ENCODE measurements around the gene ATP10B.

Gene ATP10B

GRCh38 chr5:160525471-160526261, 326.3 kb downstream of the ATP10B start:
- H3K4me3 ChIP-seq (ENCODE audit: low read depth, low read length) = no peak overlapping the region
- no peak for DNase-seq (ENCODE audit: low read depth)
- in situ Hi-C loops (cut with HindIII; ENCODE audit: low sequenced_read_pairs) = no loop called here
- no peak for TF ChIP-seq CTCF (IDR thresholded peaks at IDR 0.05; ENCODE audit: low read depth, low read length, missing control alignments)

- no peak for DNase-seq (ENCODE audit: low read depth)
- H3K4me3 ChIP-seq (ENCODE audit: low read depth, low read length) = no peak overlapping the region
- in situ Hi-C loops (cut with HindIII; ENCODE audit: low sequenced_read_pairs) = no loop called here
- no peak for TF ChIP-seq CTCF (IDR thresholded peaks at IDR 0.05; ENCODE audit: low read depth, low read length, missing control alignments)
Observed at GRCh38 chr5:160524827-160525226, 327.2 kb downstream of the ATP10B start.

GRCh38 chr5:160523502-160524163, 328.4 kb downstream of the ATP10B start:
- no peak for DNase-seq (ENCODE audit: low read depth)
- no peak for TF ChIP-seq CTCF (IDR thresholded peaks at IDR 0.05; ENCODE audit: low read depth, low read length, missing control alignments)
- in situ Hi-C loops (cut with HindIII; ENCODE audit: low sequenced_read_pairs) = no loop called here
- no peak overlapping the region for H3K4me3 ChIP-seq (ENCODE audit: low read depth, low read length)

DNA sequence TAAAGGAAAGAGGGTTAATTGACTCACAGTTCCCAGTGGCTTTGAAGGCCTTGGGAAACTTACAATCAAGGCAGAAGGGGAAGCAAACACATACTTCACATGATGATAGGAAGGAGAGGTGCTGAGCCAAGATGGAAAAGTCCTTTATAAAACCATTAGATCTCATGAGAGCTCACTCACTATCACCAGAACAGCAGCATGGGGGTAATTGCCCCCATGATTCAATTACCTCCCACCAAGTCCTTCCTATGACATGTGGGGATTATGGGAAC, 330.7 kb downstream of the ATP10B start:
- no peak overlapping the region for H3K4me3 ChIP-seq (ENCODE audit: low read depth, low read length)
- in situ Hi-C loops (cut with HindIII; ENCODE audit: low sequenced_read_pairs) = no loop called here
- no peak for DNase-seq (ENCODE audit: low read depth)
- TF ChIP-seq CTCF (IDR thresholded peaks at IDR 0.05; ENCODE audit: low read depth, low read length, missing control alignments) = no peak

- TF ChIP-seq CTCF (IDR thresholded peaks at IDR 0.05; ENCODE audit: low read depth, low read length, missing control alignments) = no peak
- no peak for DNase-seq (ENCODE audit: low read depth)
- in situ Hi-C loops (cut with HindIII; ENCODE audit: low sequenced_read_pairs) = no loop called here
- H3K4me3 ChIP-seq (ENCODE audit: low read depth, low read length) = no peak overlapping the region
Observed at GRCh38 chr5:160520609-160521391, 331.2 kb downstream of the ATP10B start.

DNA sequence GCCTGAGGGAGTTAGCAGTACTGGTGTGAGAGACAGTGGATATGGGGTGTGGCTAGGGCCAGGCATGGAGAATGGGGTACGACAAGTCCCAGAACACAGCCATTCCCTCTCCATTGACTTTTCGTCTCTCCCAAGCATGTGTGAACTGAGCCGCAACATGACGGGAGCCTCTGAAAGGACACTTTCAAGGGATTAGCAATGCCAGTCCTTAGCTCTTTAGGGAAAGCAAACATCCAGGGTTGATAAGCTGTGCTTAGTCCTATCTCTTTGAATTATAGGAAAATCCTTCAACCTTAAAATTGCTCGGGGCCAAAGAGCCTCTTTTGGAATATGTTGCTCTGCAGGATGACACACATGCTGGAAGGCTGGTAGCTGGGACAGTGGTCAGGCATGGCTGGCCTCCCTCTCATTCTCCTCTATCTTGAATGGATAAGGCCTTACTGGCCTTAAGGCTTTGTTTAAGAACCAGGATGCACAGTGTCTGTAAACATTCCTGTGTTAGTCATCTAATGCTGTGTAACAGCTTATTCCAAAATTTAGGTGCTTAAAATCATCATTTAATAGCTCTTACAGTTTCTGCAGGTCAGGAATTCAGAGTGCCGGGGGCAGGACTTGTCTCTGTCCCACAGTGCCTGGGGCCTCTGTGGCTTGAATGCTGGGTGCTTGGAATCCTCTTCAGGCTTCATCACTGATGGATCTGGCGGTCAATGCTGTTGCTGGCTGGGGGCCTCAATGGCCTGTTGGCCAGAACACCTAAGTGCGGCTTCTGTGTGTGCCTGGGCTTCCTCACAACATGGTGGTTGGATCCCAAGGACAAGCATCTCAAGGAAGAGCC, 335.1 kb downstream of the ATP10B start:
- no peak for TF ChIP-seq CTCF (IDR thresholded peaks at IDR 0.05; ENCODE audit: low read depth, low read length, missing control alignments)
- no peak for DNase-seq (ENCODE audit: low read depth)
- in situ Hi-C loops (cut with HindIII; ENCODE audit: low sequenced_read_pairs) = no loop called here
- H3K4me3 ChIP-seq (ENCODE audit: low read depth, low read length) = no peak overlapping the region

Data from astrocyte of the cerebellum (primary cell).